NOMO-1 (cell line): ENCODE data around the gene CHST10.

Source experiments
- DNase-seq, 2 experiments: peaks; one replicate each; lab custom pipeline; 2025; ENCODE audit not compliant: unreplicated experiment in 2 of 2; lab: John Stamatoyannopoulos, UW

The CHST10 gene

DNA sequence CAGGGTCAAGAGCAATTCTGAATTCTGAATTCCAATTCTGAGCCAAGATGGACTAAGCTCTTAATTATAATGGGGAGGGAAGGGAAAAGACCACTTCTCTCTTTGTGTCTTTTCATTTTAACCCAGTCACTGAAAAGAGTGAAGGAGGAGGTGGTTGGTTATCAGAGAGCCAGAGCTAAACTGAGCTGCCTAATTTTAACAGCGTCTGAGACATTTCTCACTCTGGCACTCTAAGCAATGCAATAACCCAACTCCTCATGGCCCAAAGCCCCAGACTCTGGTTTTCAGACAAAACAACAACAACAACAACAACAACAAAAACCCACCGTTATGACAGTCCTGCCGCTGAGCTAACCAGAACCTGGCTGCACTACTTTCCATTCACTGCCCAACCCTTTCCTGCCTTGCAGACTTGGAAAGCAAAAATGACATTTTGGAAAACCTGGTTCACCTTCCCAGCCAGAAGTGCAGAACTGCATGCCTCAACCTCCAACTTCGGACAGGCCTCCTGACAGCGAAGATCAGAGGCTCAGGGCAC lies 1.0 kb downstream of the CHST10 start:
- DNase-seq = no peak

- DNase-seq = no peak
Measured at GRCh38 chr2:100413571-100413970, 3.9 kb downstream of the CHST10 start.

GRCh38 chr2:100412881-100413321 lies 4.6 kb downstream of the CHST10 start:
- DNase-seq = no peak

GRCh38 chr2:100412466-100412865 lies 5.0 kb downstream of the CHST10 start:
- DNase-seq = no peak

DNA sequence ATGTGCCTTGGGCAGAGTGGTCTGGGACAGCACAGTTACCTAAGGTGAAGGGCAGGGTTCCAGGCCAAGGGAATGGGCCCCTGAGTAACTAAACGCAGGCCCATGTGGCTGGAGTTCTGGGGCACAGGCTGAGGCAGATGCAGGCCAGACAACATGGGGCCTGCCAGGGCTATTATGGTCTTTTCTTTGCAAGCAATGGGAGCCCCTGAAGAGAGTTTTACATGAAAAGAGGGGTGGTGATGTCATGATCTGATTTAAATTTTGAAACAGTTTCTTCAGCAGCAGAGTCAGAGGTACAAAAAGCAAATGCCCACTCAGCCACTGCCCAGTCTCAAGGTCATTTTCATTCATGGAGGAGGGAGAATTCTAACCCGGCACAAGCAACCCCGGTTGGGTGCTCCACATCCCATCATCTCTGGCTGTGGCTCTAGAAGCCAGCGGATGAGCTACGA lies 5.6 kb downstream of the CHST10 start:
- DNase-seq = no peak

DNA sequence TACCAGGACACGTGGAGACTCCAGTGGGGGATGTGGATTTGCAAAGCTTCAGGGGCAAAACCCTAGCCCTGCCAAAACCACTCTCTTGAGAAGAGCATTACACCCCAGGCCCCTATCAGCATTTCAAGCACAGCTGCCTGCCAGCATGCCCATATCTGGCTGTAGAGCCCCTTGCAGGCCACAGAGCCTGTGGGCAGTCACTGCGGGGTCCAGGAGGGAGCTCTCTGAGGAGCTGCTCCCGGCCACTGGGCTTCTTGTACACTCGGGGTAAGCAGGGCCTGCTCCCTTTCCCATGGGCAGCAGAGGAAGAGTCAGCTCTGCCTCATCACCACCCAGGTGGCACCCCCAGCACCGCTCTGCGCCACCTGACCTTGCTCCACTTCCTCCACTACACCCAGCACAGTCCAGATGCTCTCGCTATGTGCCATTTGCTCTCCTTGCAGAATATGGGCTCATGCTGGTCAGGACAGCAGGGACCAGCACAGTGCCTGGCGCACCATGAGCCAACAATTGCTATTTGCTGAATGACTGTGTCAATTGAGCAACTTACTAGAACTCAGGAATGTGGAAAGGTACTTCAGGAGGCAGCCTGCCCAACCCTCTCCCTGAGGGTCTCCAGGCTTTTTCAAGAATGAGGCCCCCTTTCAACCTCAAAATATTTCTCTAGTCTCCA lies 7.4 kb downstream of the CHST10 start:
- no peak for DNase-seq

GRCh38 chr2:100409461-100409860 lies 8.0 kb downstream of the CHST10 start:
- DNase-seq = no peak

DNA sequence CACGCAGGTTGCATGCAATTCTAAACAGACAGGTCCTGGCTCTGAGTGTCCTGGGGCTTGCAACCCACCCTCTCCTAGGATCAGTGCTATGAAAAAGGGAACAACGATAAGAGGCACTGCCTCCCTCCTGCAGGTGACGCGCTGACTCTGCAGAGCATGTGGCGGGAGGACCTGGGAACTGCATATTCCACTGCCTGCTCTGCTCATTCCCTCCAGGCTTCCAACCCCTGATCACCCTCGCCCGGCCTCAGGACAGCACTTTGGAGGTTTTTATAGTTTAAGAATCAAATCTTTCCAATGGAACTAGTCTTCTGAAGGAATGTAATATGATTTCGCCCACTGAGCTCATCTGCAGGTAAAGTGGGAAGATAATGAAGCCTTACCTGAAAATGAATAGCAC lies 8.5 kb downstream of the CHST10 start:
- no peak for DNase-seq

DNA sequence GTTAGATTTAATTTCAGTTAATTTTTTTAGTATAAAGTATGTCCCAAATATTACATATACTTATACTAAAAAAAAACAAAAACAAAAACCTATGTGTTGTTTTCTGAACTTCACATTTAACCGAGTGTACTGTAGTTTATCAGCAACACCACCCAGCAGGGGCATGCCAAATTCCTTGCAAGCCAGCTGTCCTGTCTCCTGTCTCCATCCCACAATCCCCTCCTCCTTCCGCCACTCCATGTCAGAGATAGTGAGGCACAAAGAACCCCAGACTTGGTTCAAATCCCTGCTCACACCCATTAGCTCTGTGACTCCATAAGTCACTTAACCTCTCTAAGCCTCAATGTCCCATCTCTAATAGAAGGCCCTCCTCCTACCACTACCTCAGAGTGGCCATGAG lies 9.4 kb downstream of the CHST10 start:
- DNase-seq = no peak

GRCh38 chr2:100407563-100407962 lies 9.9 kb downstream of the CHST10 start:
- DNase-seq = no peak

- DNase-seq = no peak
Measured at GRCh38 chr2:100407073-100407472, 10.4 kb downstream of the CHST10 start.

- DNase-seq = no peak
Measured at GRCh38 chr2:100406120-100406508, 11.4 kb downstream of the CHST10 start.

DNA sequence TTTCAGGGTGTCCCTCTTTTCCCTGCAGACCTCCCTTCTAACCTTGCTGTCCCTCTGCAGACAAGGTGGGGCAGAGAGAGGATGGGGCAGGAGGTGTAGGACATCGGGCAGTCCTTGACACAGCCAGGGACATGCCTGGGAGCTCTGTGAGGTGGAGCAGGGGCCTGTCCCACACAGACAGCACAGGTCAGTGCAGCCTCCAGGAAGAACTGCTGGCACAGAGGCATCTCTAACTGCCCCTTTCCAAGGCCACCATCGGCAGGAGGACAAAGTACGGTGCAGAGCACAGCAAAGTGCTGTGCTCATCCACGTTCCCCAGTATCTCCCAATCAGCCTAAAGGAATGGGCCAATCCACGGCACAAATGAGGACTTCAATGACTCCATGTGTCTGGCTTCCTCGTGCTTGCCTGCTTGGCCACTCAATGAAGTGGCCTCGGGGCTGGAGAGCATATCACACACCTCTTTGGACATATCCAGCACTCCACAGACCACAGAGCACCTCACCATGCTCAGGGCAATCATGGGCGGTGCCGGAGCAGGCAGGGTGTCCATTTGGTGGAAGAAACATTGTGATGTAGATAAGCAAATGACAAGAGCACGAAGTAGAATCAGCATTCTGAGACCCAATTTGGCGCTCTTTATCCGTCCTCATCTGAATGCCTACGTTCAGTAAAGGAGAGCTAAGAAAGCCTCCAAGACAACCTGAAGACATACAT lies 11.9 kb downstream of the CHST10 start:
- no peak for DNase-seq

- no peak for DNase-seq
Measured at GRCh38 chr2:100404411-100404810, 13.1 kb downstream of the CHST10 start.

- DNase-seq = no peak
Measured at GRCh38 chr2:100403722-100404121, 13.7 kb downstream of the CHST10 start.

DNA sequence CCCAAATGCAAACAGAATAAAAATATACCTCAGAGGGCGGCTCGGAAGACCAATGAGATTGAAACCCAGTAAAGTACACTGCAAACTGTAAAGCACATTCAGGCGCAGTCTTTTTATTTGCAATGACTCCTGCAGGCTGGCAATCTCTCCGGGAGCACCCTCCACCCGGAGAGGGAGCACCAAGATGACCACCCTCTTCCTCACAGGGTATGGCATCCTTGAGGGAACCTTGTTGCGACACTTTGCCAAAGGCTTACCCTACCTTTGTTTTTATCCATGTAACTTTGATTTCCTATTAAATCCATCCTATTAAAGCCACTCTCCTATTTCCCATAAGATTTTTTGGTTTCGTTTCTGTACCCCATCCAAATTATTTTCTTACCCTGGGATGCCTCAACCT lies 16.2 kb downstream of the CHST10 start:
- no peak for DNase-seq

DNA sequence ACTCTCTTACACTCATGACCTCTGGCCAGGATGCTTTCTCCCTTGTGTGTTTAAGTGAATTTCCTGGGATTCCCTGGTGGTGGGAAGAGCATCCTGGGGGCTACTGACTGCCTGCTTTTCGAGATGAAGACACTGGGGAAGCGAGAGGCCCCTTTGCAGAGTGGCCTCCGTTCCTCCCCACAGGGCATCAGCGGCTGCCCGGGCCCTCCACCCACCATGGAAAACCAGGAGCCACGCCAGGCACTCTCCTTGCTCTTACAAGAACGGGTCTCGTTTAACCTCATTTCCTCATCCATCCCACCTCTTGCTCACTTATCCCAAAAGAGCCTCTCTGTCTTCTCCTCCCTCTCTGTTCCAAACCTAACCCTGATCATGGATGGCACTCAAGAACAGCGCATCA lies 17.8 kb downstream of the CHST10 start:
- DNase-seq = no peak

DNA sequence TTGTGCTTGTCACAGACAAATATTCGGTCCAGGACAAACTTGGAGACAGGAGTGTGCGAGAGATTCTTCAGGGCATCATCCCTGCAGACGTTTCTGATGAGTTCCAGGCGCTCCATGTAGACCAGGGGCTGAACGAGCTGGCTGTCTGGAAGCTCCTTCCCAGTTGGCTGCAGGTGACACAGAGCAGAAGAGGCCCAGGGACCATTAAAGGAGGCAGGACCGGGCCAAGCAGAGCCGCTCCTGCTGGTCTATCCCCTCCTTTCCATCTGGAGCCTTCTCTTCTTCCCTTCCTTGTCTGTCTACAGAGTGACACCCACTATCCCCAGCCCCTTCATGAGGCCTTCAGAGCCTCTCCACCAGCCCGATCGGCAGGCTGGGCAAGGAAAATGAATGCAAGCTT lies 19.5 kb downstream of the CHST10 start:
- DNase-seq = no peak

DNA sequence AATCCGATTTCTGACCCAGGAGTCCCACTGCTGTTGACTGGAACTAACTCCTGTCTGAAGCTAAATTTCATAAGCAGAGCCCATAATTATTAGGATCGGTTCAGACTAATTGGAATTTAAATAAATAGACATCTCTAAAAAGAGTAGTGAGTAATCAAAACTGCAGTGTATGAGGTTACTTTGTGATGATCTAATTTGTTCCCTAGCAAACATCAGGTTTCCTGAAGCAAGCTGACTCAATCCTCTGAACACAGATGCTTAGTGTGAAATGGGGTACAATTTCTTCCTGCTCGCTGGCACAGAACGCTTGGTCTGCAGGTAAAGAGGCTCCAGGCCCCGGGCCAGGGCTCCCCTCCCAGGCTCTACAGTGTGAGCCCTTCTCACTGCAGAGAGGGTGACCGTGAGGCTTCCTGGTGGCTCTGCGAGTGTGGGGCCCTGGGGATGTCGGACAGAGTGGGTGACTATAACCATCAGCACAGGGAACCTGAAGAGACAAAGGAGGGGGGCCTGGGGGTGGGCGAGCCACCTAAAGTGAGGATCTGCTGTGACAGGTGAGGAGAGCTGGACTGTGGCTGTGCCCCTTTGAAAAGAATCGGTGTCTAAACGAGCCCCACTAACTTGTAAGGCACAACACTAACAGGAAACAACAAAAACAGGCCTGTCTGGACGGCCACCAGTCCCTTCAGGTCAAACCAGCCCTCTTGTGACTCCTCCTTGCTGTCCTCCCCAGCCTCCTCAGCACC lies 20.2 kb downstream of the CHST10 start:
- no peak for DNase-seq

DNA sequence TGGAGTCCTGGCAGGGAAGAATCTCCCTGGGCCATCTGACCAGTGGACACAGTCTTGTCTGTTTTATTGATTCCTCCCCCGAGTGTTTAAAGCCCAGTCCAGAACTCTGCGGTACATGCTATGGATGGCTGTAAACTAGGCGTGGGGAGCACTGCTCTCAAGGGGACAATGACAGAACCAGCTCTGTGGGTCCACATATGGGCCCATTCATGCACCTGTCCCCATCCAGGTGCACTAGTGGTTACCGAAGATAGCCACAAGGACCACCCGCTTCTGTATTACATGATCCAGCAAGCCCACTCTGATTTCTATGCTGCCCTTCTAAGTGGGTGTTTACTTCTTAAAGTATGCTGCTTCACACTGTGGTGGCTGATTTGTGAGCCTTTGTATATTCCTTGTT lies 21.0 kb downstream of the CHST10 start:
- DNase-seq = no peak

GRCh38 chr2:100395532-100396350 lies 21.7 kb downstream of the CHST10 start:
- DNase-seq = no peak
